Trophoblast cell (in vitro differentiated cells and primary cell): ENCODE data around the gene GID8.

Experiments
- DNase-seq, 2 donors: peaks; one replicate each; pipeline ENCODE4 v3.0.0-alpha.2; 2016
- H2AFZ ChIP-seq: 2 replicates; pipeline ENCODE4 v1.6.1; 2013; ENCODE audit warnings: low read length, moderate library complexity, mild to moderate bottlenecking; ENCODE audit not compliant: insufficient read depth, poor library complexity
- H2AK5ac ChIP-seq: 2 replicates; pipeline ENCODE4 v1.6.1; 2013; ENCODE audit warnings: mild to moderate bottlenecking, low read length
- H2BK120ac ChIP-seq: 2 replicates; pipeline ENCODE4 v1.6.1; 2013; ENCODE audit warnings: low read length, mild to moderate bottlenecking, moderate library complexity; ENCODE audit not compliant: insufficient read depth, poor library complexity
- H2BK12ac ChIP-seq: 2 replicates; pipeline ENCODE4 v1.6.1; 2013; ENCODE audit warnings: mild to moderate bottlenecking, low read length, moderate library complexity
- H2BK5ac ChIP-seq: 2 replicates; pipeline ENCODE4 v1.6.1; 2013; ENCODE audit warnings: low read length, low read depth, moderate library complexity, mild to moderate bottlenecking; ENCODE audit not compliant: poor library complexity
- H3K14ac ChIP-seq: 2 replicates; pipeline ENCODE4 v1.6.1; 2013; ENCODE audit warnings: mild to moderate bottlenecking, low read length
- H3K18ac ChIP-seq: 2 replicates; pipeline ENCODE4 v1.6.1; 2013; ENCODE audit warnings: mild to moderate bottlenecking, low read length
- H3K23ac ChIP-seq: 2 replicates; pipeline ENCODE4 v1.6.1; 2013; ENCODE audit warnings: low read length
- H3K27ac ChIP-seq: 2 replicates; pipeline ENCODE4 v1.5.1; 2013; ENCODE audit warnings: low read depth, mild to moderate bottlenecking, inconsistent platforms, low read length, moderate library complexity
- H3K27me3 ChIP-seq: 2 replicates; pipeline ENCODE4 v1.6.1; 2013; ENCODE audit warnings: inconsistent platforms, mild to moderate bottlenecking, low read length, moderate library complexity; ENCODE audit not compliant: insufficient read depth
- H3K36me3 ChIP-seq, 2 experiments: 1 replicate in 1 of 2; 2 replicates in 1 of 2; pipeline ENCODE4 v1.6.1; 2013; ENCODE audit warnings: low read length in 2 of 2, mild to moderate bottlenecking in 2 of 2, moderate library complexity in 1 of 2; ENCODE audit not compliant: insufficient read depth in 2 of 2, control insufficient read depth in 1 of 2
- H3K4ac ChIP-seq: 2 replicates; pipeline ENCODE4 v1.6.1; 2013; ENCODE audit warnings: low read depth, mild to moderate bottlenecking, low read length, moderate library complexity
- H3K4me1 ChIP-seq, 2 experiments: 1 replicate in 1 of 2; 2 replicates in 1 of 2; pipeline ENCODE4 v1.6.1; 2013; ENCODE audit warnings: low read length in 2 of 2, mild to moderate bottlenecking in 2 of 2, moderate library complexity in 1 of 2; ENCODE audit not compliant: insufficient read depth in 2 of 2, control insufficient read depth in 1 of 2
- H3K4me2 ChIP-seq: 2 replicates; pipeline ENCODE4 v1.6.1; 2013; ENCODE audit warnings: inconsistent platforms, mild to moderate bottlenecking, low read length, moderate library complexity
- H3K4me3 ChIP-seq: 2 replicates; pipeline ENCODE4 v1.5.1; 2013; ENCODE audit warnings: mild to moderate bottlenecking, low read depth, low read length, inconsistent platforms
- H3K79me1 ChIP-seq: one replicate; pipeline ENCODE4 v1.6.1; 2013; ENCODE audit warnings: low read length
- H3K79me2 ChIP-seq: 2 replicates; pipeline ENCODE4 v1.6.1; 2013; ENCODE audit warnings: low read length, mild to moderate bottlenecking; ENCODE audit not compliant: control insufficient read depth, insufficient read depth, poor library complexity
- H3K9ac ChIP-seq: 2 replicates; pipeline ENCODE4 v1.6.1; 2013; ENCODE audit warnings: mild to moderate bottlenecking, low read length
- H3K9me3 ChIP-seq: 2 replicates; pipeline ENCODE4 v1.6.1; 2013; ENCODE audit warnings: low read depth, mild to moderate bottlenecking, control low read depth, inconsistent platforms, low read length; ENCODE audit not compliant: insufficient read depth
- H4K12ac ChIP-seq: 2 replicates; pipeline ENCODE4 v1.6.1; 2013; ENCODE audit warnings: low read depth, mild to moderate bottlenecking, low read length, moderate library complexity
- H4K8ac ChIP-seq: 2 replicates; pipeline ENCODE4 v1.6.1; 2013; ENCODE audit warnings: low read depth, mild to moderate bottlenecking, low read length, moderate library complexity
- H4K91ac ChIP-seq: one replicate; pipeline ENCODE4 v1.6.1; 2013; ENCODE audit warnings: low read depth, mild to moderate bottlenecking, low read length, moderate library complexity
- WGBS: extraction: QIAGEN DNeasy Blood & Tissue Kit; methylation state at CpG from one replicate; pipeline ENCODE4 v1.1.7; 2013; ENCODE audit warnings: missing lambda C conversion rate; ENCODE audit not compliant: insufficient read length, insufficient coverage; ENCODE audit errors: extremely low coverage; 5-methylcytosine and 5-hydroxymethylcytosine counted together

Gene GID8

GRCh38 chr20:62962891-62963613 is 25.1 kb downstream of the GID8 start:
- no peak overlapping the region for H3K9ac ChIP-seq
- H2AFZ ChIP-seq = no peak overlapping the region
- no peak overlapping the region for H3K18ac ChIP-seq
- H3K14ac ChIP-seq = no peak overlapping the region
- no peak overlapping the region for H4K12ac ChIP-seq
- H3K4me1 ChIP-seq = no peaks in the 10 kb centered on the region
- no peak for DNase-seq
- no peak overlapping the region for H4K91ac ChIP-seq
- no peaks in the 10 kb centered on the region for H3K79me1 ChIP-seq
- no peak overlapping the region for H3K23ac ChIP-seq
- no peak overlapping the region for H3K4me2 ChIP-seq
- H3K79me2 ChIP-seq = no peaks in the 10 kb centered on the region
- H3K27me3 ChIP-seq = no peaks in the 10 kb centered on the region
- H4K8ac ChIP-seq = no peak overlapping the region
- H3K4ac ChIP-seq = no peak overlapping the region
- no peak overlapping the region for H2AK5ac ChIP-seq
- no CpG with 5 or more reads among the region's 32 CpGs for WGBS
- H3K36me3 ChIP-seq = no peaks in the 10 kb centered on the region
- H3K9me3 ChIP-seq = peaks cover 6% of the 10 kb centered on the region
- H2BK5ac ChIP-seq = no peak overlapping the region
- H3K4me3 ChIP-seq = no peak overlapping the region
- H3K27ac ChIP-seq = no peak overlapping the region
- H2BK120ac ChIP-seq = no peak overlapping the region
- H2BK12ac ChIP-seq = no peak overlapping the region

- no peaks in the 10 kb centered on the region for H3K36me3 ChIP-seq
- H3K9me3 ChIP-seq = peaks cover 6% of the 10 kb centered on the region
- H3K4me1 ChIP-seq = no peaks in the 10 kb centered on the region
- no peak overlapping the region for H2BK5ac ChIP-seq
- no peak overlapping the region for H3K4ac ChIP-seq
- no peak overlapping the region for H3K18ac ChIP-seq
- no peak overlapping the region for H4K8ac ChIP-seq
- H3K9ac ChIP-seq = no peak overlapping the region
- no peak overlapping the region for H2AK5ac ChIP-seq
- no peak overlapping the region for H2BK12ac ChIP-seq
- DNase-seq = no peak
- H4K12ac ChIP-seq = no peak overlapping the region
- H3K4me3 ChIP-seq = no peak overlapping the region
- no peak overlapping the region for H2BK120ac ChIP-seq
- H2AFZ ChIP-seq = no peak overlapping the region
- no CpG with 5 or more reads among the region's 32 CpGs for WGBS
- H3K27ac ChIP-seq = no peak overlapping the region
- H3K14ac ChIP-seq = no peak overlapping the region
- H3K4me2 ChIP-seq = no peak overlapping the region
- no peak overlapping the region for H3K23ac ChIP-seq
- no peaks in the 10 kb centered on the region for H3K27me3 ChIP-seq
- no peaks in the 10 kb centered on the region for H3K79me2 ChIP-seq
- no peaks in the 10 kb centered on the region for H3K79me1 ChIP-seq
- H4K91ac ChIP-seq = no peak overlapping the region
Observed at GRCh38 chr20:62963614-62964397, 25.9 kb downstream of the GID8 start.

DNA sequence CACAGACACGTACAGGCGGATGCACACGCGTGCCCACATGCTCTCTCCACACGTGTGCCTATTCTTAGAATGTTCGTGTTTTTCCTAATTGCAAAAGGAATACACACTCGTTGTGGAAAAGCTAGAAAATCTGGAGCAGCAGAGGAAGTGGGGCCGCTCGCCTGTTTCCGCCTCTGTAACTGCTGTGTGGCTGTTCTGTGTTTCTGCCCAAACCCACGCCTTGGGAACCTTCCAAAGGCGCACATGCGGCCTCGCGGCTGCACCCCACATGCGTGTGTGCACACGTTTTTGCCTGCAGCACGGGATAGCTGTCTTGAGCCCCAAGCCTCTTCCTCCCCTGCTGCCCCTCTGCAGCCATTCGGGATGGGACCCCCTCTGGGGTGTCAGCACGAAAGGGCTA is 26.8 kb downstream of the GID8 start:
- H3K9ac ChIP-seq = no peak overlapping the region
- no peak overlapping the region for H3K18ac ChIP-seq
- H2BK12ac ChIP-seq = no peak overlapping the region
- no peak overlapping the region for H4K8ac ChIP-seq
- no peak overlapping the region for H4K12ac ChIP-seq
- no peak overlapping the region for H2AK5ac ChIP-seq
- H3K9me3 ChIP-seq = peaks cover 6% of the 10 kb centered on the region
- H3K14ac ChIP-seq = no peak overlapping the region
- WGBS = no CpG with 5 or more reads among the region's 20 CpGs
- no peak overlapping the region for H2BK120ac ChIP-seq
- no peak overlapping the region for H3K4me3 ChIP-seq
- H3K79me2 ChIP-seq = no peaks in the 10 kb centered on the region
- no peaks in the 10 kb centered on the region for H3K27me3 ChIP-seq
- H4K91ac ChIP-seq = no peak overlapping the region
- H2BK5ac ChIP-seq = no peak overlapping the region
- H3K4me2 ChIP-seq = no peak overlapping the region
- DNase-seq = no peak
- no peak overlapping the region for H3K4ac ChIP-seq
- H3K27ac ChIP-seq = no peak overlapping the region
- no peaks in the 10 kb centered on the region for H3K4me1 ChIP-seq
- no peak overlapping the region for H2AFZ ChIP-seq
- no peaks in the 10 kb centered on the region for H3K79me1 ChIP-seq
- no peak overlapping the region for H3K23ac ChIP-seq
- no peaks in the 10 kb centered on the region for H3K36me3 ChIP-seq

GRCh38 chr20:62965363-62965771 is 27.4 kb downstream of the GID8 start:
- Histone ChIP-seq H3K79me2 (no peaks in the 10 kb centered on the region), H3K9me3 (peaks cover 6% of the 10 kb centered on the region), H4K8ac (no peak overlapping the region), H2AK5ac (no peak overlapping the region), H3K23ac (no peak overlapping the region), H2BK5ac (no peak overlapping the region), H3K4me1 (peaks cover 0 to under 1% of the 10 kb centered on the region in 2 experiments), H3K4me2 (no peak overlapping the region), H3K27ac (no peak overlapping the region), H3K36me3 (no peaks in the 10 kb centered on the region), H3K14ac (no peak overlapping the region), H3K27me3 (no peaks in the 10 kb centered on the region), H3K4me3 (no peak overlapping the region), H3K9ac (no peak overlapping the region), H4K12ac (no peak overlapping the region), H2BK120ac (no peak overlapping the region), H2BK12ac (no peak overlapping the region), H3K79me1 (no peaks in the 10 kb centered on the region), H2AFZ (no peak overlapping the region), H3K4ac (no peak overlapping the region), H4K91ac (no peak overlapping the region), H3K18ac (no peak overlapping the region)
- no peak for DNase-seq
- WGBS = no CpG with 5 or more reads among the region's 19 CpGs
